GM12892 (cell line): Measurements from ENCODE around the gene GNAL.
"Not testable (repeated sequence)": the region's sequence is repeated elsewhere in the genome, so short reads cannot be mapped to it uniquely, and the experiment has no call there.

Experiments
- DNase-seq: peaks from one replicate; pipeline ENCODE4 v3.0.0; 2011; ENCODE audit not compliant: insufficient read length
- FAIRE-seq: peaks from 2 replicates; lab custom pipeline; 2011; peaks lifted over from hg19 to GRCh38; lab: Jason Lieb, UNC
- POLR2A ChIP-seq: IDR thresholded peaks from 2 replicates; pipeline ENCODE4 v1.6.1; 2011; ENCODE audit warnings: low read depth, low read length, control low read depth
- POLR2AphosphoS5 ChIP-seq: IDR thresholded peaks from 2 replicates; pipeline ENCODE4 v1.6.1; 2011; ENCODE audit warnings: low read depth, low read length, control low read depth
- TAF1 ChIP-seq: IDR thresholded peaks from 2 replicates; pipeline ENCODE4 v1.6.1; 2011; ENCODE audit warnings: low read depth, mild to moderate bottlenecking, control low read depth, low read length, borderline replicate concordance

Gene GNAL

DNA sequence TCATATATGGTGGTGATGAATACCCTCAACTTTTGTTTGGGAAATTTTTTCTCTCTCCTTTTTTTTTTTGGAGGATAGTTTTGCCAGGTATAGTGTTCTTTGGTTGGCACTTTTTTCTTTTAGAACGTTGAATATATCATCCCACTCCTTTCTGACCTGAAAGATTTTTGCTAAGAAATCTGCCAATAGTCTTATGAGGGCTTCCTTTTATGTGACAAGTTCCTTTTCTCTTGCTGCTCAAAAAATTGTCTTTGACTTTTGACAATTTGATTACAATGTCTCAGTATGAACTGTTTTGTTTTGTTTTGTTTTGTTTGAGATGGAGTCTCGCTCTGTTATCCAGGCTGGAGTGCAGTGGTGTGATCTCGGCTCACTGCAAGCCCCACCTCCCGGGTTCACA is 21.5 kb downstream of the GNAL start:
- TF ChIP-seq TAF1 = no peak
- FAIRE-seq = no peak
- DNase-seq = no peak

DNA sequence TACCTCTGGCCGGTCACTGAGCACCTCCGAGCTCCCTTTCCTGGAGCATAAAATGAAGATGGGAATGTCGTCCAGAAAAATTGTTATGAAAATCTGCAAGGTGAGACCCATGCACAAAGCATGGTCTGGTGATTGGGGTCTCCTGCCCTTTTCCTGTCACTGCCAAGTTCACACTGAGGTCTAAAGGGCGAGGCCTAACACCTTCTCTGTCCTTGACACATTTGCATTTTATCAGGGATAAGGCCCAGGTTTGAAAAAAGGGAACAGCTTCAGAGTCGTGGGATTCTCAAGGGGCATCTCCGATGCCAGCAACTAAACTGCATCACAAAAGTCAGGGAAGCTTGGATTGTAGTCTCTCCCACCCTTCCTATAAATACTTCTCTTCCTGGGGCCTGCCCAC is 24.7 kb downstream of the GNAL start:
- no peak for DNase-seq
- TF ChIP-seq POLR2AphosphoS5 (no peak), TAF1 (no peak), POLR2A (no peak)
- FAIRE-seq = no peak

- DNase-seq = no peak
- no peak for FAIRE-seq
- TF ChIP-seq TAF1 (no peak), POLR2AphosphoS5 (no peak), POLR2A (no peak)
These were observed 25.3 kb downstream of the GNAL start for GRCh38 chr18:11714244-11714918.

DNA sequence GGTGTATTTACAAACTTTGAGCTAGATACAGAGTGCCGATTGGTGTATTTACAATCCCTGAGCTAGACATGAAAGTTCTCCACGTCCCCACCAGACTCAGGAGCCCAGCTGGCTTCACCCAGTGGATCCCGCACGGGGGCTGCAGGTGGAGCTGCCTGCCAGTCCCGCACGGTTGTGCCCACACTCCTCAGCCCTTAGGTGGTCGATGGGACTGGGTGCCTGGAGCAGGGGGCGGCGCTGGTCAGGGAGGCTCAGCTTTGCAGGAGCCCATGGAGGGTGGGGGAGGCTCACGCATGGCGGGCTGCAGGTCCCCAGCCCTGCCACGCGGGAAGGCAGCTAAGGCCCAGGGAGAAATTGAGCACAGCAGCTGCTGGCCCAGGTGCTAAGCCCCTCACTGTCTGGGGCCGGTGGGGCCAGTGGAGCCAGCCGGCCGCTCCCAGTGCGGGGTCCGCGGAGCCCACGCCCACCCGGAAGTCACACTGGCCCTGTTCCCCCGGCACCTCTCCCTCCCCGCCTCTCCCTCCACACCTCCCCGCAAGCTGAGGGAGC is 27.8 kb downstream of the GNAL start:
- not testable (repeated sequence) for FAIRE-seq, DNase-seq

DNA sequence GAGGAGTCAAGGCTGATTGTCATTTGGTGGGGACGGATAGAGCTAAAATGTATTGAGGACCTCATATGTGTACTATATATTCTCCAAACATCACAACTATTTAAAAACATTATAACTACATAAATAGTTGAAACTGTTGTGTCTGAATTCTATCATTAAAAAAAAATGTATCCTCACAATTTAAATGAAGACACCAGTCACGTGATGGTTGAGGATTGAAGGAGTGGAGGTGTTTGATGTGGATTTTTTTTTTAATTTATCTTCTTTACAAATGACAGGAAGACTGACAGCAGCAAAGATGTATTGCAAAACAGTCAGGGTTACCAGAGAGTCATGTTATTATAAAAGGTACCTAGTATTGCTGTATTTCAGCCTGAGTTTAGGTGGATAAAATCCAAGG is 30.0 kb downstream of the GNAL start:
- no peak for FAIRE-seq
- no peak for DNase-seq

GRCh38 chr18:11719621-11720020 is 30.6 kb downstream of the GNAL start:
- TF ChIP-seq TAF1 = no peak
- no peak for TF ChIP-seq POLR2A
- no peak for TF ChIP-seq POLR2AphosphoS5
- FAIRE-seq = no peak
- no peak for DNase-seq

More for the DNA sequence above, 30.0 kb downstream of the GNAL start:
- TF ChIP-seq TAF1 (no peak), POLR2A (no peak), POLR2AphosphoS5 (no peak)

DNA sequence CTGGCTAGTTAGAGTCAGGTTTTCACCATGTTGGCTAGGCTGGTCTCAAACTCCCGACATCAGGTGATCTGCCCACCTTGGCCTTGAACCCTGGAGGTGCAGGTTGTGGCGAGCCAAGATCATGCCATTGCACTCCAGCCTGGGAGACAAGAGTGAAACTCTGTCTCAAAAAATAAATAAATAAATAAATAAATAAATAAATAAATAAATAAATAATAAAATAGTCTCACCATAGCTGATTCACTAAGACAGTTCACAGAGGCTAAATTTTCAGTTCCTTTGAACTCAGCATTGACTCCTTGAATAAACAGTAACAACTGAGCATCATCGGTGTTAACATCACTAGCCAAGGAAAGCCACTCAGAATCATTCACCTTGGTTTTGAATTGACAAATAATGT is 32.7 kb downstream of the GNAL start:
- FAIRE-seq (no peak), DNase-seq (no peak)
- TF ChIP-seq TAF1 (no peak), POLR2AphosphoS5 (no peak), POLR2A (no peak)

- DNase-seq (no peak), FAIRE-seq (no peak)
- TF ChIP-seq POLR2AphosphoS5 (no peak), POLR2A (no peak), TAF1 (no peak)
These were observed 35.7 kb downstream of the GNAL start for GRCh38 chr18:11724781-11725180.

GRCh38 chr18:11726556-11726955 is 37.5 kb downstream of the GNAL start:
- DNase-seq (no peak), FAIRE-seq (no peak)

GRCh38 chr18:11728249-11728648 is 39.2 kb downstream of the GNAL start:
- DNase-seq (no peak), FAIRE-seq (no peak)
- TF ChIP-seq TAF1 = no peak
- TF ChIP-seq POLR2AphosphoS5 = no peak
- TF ChIP-seq POLR2A = no peak

More at GRCh38 chr18:11726556-11726955, 37.5 kb downstream of the GNAL start:
- TF ChIP-seq POLR2AphosphoS5 (no peak), TAF1 (no peak), POLR2A (no peak)

DNA sequence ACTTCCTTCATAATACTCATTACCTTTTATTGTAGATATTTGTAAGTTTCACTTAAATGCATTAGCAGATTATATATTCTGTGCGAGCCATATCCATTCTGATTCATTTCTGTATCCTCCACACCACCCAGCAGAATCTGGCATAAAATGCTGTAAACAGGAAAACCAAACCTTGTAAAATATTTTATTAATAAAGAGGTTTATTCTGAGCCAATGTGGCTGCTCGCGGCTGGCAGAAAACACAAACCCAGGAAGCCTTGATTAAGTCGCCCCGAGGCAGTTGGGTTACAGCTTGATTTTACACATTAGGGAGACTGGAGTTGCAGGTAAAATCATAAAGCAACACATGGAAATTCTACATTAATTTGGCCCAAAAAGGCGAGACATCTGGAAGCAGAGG is 40.5 kb downstream of the GNAL start:
- DNase-seq = no peak

DNA sequence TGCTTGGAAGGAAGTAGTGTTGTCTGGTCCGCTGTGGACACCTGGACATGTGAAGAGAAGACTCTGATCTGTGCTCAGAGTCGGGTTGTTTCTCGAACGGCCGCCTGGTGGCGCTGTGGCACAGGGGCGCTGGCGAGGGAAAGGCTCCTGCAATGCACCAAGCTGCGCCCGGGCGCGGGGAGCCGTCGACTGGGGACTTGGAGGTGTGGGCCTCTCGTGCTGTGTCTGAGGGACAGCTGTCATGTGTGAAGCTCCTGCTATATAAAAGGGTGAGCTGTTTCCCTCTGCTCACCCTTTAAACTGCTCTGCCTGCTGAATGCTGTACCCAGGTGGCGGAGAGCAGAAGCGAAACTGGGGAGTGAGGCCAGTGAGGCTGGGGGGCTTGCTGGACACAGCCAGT is 44.0 kb downstream of the GNAL start:
- peak; percentile 50 for DNase-seq
- no peak for TF ChIP-seq POLR2A
- no peak for TF ChIP-seq TAF1
- no peak for TF ChIP-seq POLR2AphosphoS5
- FAIRE-seq = peak; percentile 9

More for the DNA sequence above, 40.5 kb downstream of the GNAL start:
- TF ChIP-seq POLR2A = no peak
- TF ChIP-seq TAF1 = no peak
- no peak for TF ChIP-seq POLR2AphosphoS5
- no peak for FAIRE-seq

DNA sequence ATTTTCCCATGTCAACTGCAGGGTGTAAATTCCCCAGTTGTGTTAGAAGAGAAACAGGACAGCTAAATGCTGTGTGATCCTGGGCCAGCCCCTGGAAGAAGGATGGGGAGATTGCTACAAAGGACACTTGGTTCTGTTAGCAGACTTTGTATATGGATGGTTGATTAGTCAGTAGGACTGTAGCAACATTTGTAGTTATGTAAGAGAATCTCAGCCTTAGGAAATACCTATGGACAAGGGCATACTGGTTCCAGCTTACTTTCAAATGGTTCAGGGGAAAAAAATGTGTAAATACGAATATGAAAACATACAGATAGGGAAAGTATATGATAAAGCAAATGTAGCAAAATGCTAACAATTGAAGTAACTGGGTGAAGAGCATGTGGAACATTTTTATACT is 47.6 kb downstream of the GNAL start:
- no peak for FAIRE-seq
- no peak for TF ChIP-seq POLR2A
- no peak for TF ChIP-seq POLR2AphosphoS5
- no peak for TF ChIP-seq TAF1
- no peak for DNase-seq
